NCI-H187 treated with DMSO at 0.1 percent for 48 hours (cell line): ENCODE data around the gene ZAR1L.

Experiments used
- DNase-seq: peaks from one replicate; lab custom pipeline; 2025; lab: John Stamatoyannopoulos, UW

Gene ZAR1L

DNA sequence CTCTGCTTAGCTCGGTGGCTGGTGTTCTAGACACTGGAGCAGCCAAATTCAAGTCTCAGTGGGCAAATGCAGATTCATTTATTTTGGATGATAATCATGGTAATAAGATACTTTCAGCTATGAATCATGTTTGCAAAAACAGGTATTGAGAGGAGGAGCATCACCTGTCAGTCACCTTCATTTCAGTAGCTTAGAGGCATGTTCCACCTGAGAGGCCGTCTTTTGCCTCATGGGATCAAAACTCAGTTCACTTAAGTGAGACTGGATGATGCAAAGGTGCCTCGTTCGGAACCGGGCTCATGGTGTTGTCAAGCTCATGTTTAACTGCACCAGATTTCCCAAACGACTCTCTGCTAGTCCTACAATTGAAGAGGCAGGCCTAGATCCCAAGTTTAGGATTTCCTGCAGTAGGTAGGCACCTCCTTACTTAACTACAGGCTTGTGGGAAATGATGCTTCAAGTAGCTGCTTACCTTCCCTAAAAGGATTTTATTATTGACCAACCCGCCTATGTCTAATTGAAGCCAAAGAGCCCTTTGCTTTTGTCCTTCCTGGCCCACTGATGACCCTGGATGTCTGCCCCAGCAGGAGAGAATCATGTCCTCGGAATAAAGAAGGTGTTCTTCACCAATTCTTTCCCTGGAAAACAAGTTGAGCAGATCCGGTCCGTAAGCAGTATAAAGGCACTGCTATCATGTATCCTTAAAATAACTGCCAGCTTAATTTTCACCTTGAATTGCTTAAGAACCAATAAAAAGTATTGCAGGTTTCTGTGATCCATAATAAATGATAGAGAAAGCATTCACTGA is 60.0 kb downstream of the ZAR1L start:
- no peak for DNase-seq

DNA sequence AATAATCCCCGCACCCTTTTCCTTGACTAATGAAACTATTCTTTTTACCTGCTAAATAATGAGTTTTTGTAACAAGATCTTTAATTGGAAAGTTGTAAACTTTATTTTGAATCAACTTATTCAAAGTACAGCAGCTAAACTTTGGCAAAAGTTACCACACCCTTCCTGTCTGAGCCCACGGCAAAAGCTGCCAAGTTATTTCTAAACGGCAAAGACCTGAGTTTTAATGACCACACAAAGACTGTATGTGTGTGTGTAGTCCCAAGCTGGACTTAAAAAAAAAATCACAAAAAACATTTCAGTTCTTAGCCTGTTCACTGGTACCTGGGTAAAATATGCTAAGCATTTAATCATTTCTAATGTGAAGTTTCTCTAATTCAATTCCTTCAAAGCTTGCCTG is 60.7 kb downstream of the ZAR1L start:
- no peak for DNase-seq

DNA sequence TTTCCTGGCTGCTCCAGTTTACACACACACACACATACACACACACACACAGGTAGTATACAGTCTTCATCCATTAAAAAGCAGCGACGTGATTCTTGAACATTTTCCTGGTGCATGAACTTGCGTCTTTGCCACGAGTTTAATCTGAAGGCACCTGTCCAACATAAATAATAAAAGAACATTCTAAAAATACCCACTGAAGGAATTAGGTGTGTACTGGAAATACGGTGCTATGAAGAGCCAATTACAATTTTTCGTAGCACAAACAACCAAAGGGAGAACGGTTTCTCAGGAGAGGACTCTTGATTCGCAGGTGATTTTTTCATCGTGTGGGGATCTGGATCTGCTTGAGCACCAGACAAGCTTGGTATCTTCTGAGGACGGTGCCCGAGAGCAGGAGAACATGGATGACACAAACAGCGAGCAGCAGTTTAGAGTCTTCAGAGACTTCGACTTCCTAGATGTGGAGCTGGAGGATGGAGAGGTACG is 61.2 kb downstream of the ZAR1L start:
- DNase-seq = no peak
